Testis (tissue), 3 donors: Measurements from ENCODE around the gene TUFT1. TPM values are rescaled to one million over a fixed set of nuclear protein-coding genes. Genes with fewer than 3 reads are reported as not detected.

Experiments used
- DNase-seq: peaks from one replicate; pipeline ENCODE4 v3.0.0-alpha.2; 2019
- H3K27ac ChIP-seq, 2 donors: fragments of 200-600 bp; sonication (generic); one replicate each; pipeline ENCODE4 v1.5.1; 2019
- H3K27me3 ChIP-seq: fragments of 200-600 bp; sonication (generic); one replicate; pipeline ENCODE4 v1.5.1; 2019
- H3K36me3 ChIP-seq: fragments of 200-600 bp; sonication (generic); one replicate; pipeline ENCODE4 v1.5.1; 2017; ENCODE audit warnings: low read depth; ENCODE audit errors: missing control alignments
- H3K4me1 ChIP-seq: fragments of 200-600 bp; sonication (generic); one replicate; pipeline ENCODE4 v1.5.1; 2019
- H3K4me3 ChIP-seq, 2 donors: fragments of 200-600 bp; sonication (generic); one replicate each; pipeline ENCODE4 v1.5.1; 2017 to 2019
- H3K9me3 ChIP-seq: fragments of 200-600 bp; sonication (generic); one replicate; pipeline ENCODE4 v1.5.1; 2017
- POLR2A ChIP-seq: fragments of 450-650 bp; IDR thresholded peaks from one replicate; pipeline ENCODE4 v1.6.1; 2017; ENCODE audit warnings: antibody characterized with exemption, mild to moderate bottlenecking, moderate library complexity
- WGBS, 2 donors: methylation state at CpG; one replicate each; pipeline ENCODE4 v1.1.5; 2018; 5-methylcytosine and 5-hydroxymethylcytosine counted together
- intact Hi-C: fragments of 100-400 bp; cut with DNase I; formaldehyde crosslinking; loops from one replicate; pipeline ENCODE4 v1.15.1; 2023; ENCODE audit warnings: low total_unique reads
- polyA plus RNA-seq: library from polyadenylated mRNA; stranded (reverse); fragments of 350-450 nt; fragmentation: Illumina TruSeq; extraction: RNeasy Lipid Tissue Mini Kit (QIAGEN cat#74804); gene quantifications from one replicate; pipeline ENCODE4 v1.2.3, GENCODE V29; 2014; ENCODE audit warnings: low read depth, low replicate concordance; ENCODE audit not compliant: insufficient read depth
- total RNA-seq, 2 donors: library from RNA; depleted of rRNA; stranded (reverse); fragments of >200 nt; gene quantifications; one replicate each; pipeline ENCODE4 v1.2.3, GENCODE V29; 2016
- TF ChIP-seq, protein P1 (sequence below), 3 experiments: fragments of 450-650 bp in 2 of 3; fragments of 200-600 bp in 1 of 3; sonication (generic) in 1 of 3; IDR thresholded peaks; one replicate each; pipeline ENCODE4 v1.5.1; 2016 to 2019; ENCODE audit warnings: antibody characterized with exemption in 3 of 3, mild to moderate bottlenecking in 2 of 3, moderate library complexity in 1 of 3

TUFT1 gene
- total and polyA plus RNA-seq, 3 donors from 2014 or later: 9.7 to 19.3 (median 16.5) TPM

DNA sequence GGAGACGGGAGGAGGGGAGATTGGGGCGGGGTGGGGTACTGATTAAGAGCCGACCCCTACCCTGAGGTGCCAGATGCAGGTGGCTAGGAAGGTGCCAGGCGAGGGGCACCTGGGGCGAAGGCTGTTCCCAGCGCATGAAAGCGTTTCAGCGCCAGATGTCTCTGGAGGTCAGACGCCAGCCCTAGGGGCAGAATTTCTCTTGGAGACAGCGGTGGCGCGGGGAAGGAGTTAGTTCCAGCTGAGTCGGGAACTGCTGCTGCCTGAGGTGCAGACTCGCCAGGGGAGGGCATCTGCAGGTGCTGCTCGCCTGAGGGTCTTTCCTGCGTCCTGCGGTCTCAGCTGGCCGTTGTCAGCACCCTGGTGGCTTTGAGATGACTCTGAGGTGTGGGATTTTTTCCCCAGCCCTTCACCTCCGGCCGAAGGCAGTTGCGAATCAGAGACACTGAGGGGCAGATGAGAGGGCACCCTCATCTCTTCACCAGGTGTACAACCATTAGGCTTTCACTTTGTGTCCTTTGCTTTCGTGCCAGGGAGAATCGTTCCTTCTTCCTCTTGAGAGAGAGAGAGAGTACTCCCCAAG, 28.4 kb upstream of the TUFT1 start:
- peak overlapping the region; percentile 72 to 74 for H3K27ac ChIP-seq
- no peaks in the 10 kb centered on the region for H3K36me3 ChIP-seq
- H3K27me3 ChIP-seq: no peaks in the 10 kb centered on the region
- WGBS, 2 donors: 0 to 3% methylated on average over 6 to 23 of the region's 23 CpGs
- no peak for TF ChIP-seq POLR2A
- TF ChIP-seq, protein P1, sequence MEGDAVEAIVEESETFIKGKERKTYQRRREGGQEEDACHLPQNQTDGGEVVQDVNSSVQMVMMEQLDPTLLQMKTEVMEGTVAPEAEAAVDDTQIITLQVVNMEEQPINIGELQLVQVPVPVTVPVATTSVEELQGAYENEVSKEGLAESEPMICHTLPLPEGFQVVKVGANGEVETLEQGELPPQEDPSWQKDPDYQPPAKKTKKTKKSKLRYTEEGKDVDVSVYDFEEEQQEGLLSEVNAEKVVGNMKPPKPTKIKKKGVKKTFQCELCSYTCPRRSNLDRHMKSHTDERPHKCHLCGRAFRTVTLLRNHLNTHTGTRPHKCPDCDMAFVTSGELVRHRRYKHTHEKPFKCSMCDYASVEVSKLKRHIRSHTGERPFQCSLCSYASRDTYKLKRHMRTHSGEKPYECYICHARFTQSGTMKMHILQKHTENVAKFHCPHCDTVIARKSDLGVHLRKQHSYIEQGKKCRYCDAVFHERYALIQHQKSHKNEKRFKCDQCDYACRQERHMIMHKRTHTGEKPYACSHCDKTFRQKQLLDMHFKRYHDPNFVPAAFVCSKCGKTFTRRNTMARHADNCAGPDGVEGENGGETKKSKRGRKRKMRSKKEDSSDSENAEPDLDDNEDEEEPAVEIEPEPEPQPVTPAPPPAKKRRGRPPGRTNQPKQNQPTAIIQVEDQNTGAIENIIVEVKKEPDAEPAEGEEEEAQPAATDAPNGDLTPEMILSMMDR (IDR thresholded peaks at IDR 0.05): no peak
- intact Hi-C loops: no loop called here
- H3K4me1 ChIP-seq: peaks cover 13% of the 10 kb centered on the region
- H3K4me3 ChIP-seq: peak overlapping the region; percentile 62 to 68
- peak; percentile 59 for DNase-seq
- H3K9me3 ChIP-seq: no peaks in the 10 kb centered on the region

DNA sequence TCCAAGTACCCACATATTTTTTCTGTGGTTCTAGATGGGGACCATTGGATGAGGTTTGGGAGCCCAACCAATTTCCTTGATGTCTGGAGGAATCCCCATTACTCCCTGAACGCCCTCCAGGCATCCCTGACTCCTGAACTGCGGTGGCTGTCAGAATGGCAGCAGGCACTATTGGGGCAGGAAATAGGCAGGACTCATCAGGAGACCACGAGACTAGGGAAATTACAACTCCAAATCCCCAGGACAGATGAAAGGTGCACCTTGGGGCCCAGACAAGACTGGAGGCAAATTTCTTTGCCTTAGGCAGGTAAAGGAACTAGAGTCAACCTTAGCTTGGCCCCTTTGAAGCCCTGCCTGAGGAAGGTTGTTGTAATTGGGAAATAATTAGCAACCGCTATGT, 27.8 kb upstream of the TUFT1 start:
- Histone ChIP-seq H3K4me1 (peaks cover 13% of the 10 kb centered on the region), H3K27me3 (no peaks in the 10 kb centered on the region), H3K36me3 (no peaks in the 10 kb centered on the region), H3K27ac (no peak overlapping the region), H3K4me3 (peak overlapping the region in 1 of 2 donors; percentile 68), H3K9me3 (no peaks in the 10 kb centered on the region)
- TF ChIP-seq POLR2A: no peak
- TF ChIP-seq, protein P1 (IDR thresholded peaks at IDR 0.05): no peak
- DNase-seq: no peak
- WGBS, 2 donors: 57 to 63% methylated on average over 4 of the region's 4 CpGs
- intact Hi-C loops: no loop called here

GRCh38 chr1:151512801-151513625, 27.1 kb upstream of the TUFT1 start:
- no peak for DNase-seq
- peaks cover 13% of the 10 kb centered on the region for H3K4me1 ChIP-seq
- intact Hi-C loops: no loop called here
- H3K27ac ChIP-seq: no peak overlapping the region
- H3K9me3 ChIP-seq: no peaks in the 10 kb centered on the region
- TF ChIP-seq, protein P1 (IDR thresholded peaks at IDR 0.05): no peak
- H3K36me3 ChIP-seq: no peaks in the 10 kb centered on the region
- no peaks in the 10 kb centered on the region for H3K27me3 ChIP-seq
- no peak overlapping the region for H3K4me3 ChIP-seq
- WGBS, 2 donors: 53 to 57% methylated on average over 8 of the region's 8 CpGs

GRCh38 chr1:151513626-151514121, 26.4 kb upstream of the TUFT1 start:
- H3K36me3 ChIP-seq: no peaks in the 10 kb centered on the region
- no peak overlapping the region for H3K27ac ChIP-seq
- no peaks in the 10 kb centered on the region for H3K27me3 ChIP-seq
- H3K4me3 ChIP-seq: no peak overlapping the region
- WGBS, 2 donors: 72 to 82% methylated on average over 5 to 6 of the region's 6 CpGs
- intact Hi-C loops: no loop called here
- H3K9me3 ChIP-seq: no peaks in the 10 kb centered on the region
- peaks cover 13% of the 10 kb centered on the region for H3K4me1 ChIP-seq
- TF ChIP-seq POLR2A: no peak
- TF ChIP-seq, protein P1 (IDR thresholded peaks at IDR 0.05): no peak
- no peak for DNase-seq
